GM19463 (cell line): ENCODE data around the gene SUMF1.
"Not testable (repeated sequence)": the region's sequence is repeated elsewhere in the genome, so short reads cannot be mapped to it uniquely, and the experiment has no call there.

Experiments
- ATAC-seq: cut with Tn5 transposase; IDR thresholded peaks from one replicate; pipeline ENCODE4 v1.9.1; 2021; ENCODE audit warnings: mild to moderate bottlenecking, moderate library complexity; ENCODE audit not compliant: unreplicated experiment

The SUMF1 gene

DNA sequence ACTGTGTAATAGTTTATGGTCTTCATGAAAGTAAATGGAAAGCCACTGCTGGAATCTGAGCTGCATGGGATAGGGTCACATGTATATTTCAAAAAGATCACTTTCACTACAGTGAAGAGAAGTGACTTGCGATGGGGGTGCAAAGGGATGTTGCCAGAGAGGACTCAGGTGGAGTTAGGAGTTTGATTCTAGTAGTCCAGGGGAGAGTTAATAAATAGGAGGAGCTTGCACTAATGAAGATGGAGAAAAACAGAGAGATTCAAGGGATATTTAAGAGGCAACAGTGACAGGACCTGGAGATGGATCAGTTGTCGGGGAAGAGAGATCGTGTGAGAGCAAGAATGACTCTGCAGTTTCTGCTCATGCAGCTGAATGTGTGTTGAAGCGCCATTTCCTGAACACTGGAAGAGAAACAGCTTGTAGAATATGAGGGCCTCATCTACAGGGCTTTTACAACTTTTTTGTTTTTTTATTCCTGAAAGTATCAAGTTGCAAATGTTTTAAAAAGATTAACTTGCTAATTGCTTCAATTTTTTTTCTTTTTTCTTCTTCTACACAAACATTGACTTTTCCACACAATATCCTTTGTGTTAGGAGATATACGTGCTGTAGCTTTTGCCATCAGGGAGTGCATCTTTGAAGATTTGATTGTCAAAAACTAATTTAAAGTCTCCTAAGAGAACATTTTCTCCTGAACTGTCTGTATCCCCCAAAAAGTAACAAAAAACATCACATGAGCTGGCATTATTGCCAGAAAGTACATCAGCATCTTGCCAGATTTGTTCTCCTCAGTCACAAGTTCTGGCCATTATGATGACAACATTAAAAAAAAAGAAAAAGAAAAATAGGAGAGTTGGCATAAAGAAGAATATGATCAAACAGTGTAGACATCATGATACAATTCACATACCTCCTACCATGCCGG, 126.4 kb downstream of the SUMF1 start:
- ATAC-seq = no peak

DNA sequence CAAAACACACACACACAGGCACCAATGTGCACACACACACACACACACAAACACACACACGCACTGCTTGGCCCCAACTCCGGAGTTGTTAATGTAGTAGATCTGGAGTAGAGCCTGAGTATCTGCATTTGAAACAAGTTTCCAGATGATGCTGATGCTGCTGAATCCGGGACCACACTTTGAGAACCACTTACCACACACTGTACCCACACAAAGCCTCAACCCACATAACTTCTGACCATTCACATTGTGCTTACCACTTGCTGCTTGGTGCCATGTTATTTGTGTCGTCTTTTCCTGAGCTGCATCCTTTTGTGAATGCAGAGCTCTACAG, 127.0 kb downstream of the SUMF1 start:
- no peak for ATAC-seq

DNA sequence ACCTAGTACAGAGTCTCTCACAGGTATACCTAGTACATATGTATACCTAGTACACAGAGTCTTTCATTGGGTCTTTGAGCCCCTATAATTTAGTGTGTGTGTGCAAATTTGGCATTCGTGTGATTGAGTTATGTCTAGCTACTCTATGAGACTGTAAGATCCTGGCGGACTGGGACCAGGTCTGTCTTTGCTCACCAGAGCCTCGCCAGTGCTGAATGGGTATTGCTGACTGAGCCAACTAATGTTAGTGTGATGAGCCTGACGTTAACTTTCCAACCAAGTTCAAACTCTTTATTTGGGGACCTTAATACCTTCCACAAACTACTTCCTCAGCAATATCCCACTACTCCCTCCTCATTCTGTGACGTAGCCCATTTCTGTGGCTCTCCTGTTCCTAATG, 128.3 kb downstream of the SUMF1 start:
- ATAC-seq = no peak

DNA sequence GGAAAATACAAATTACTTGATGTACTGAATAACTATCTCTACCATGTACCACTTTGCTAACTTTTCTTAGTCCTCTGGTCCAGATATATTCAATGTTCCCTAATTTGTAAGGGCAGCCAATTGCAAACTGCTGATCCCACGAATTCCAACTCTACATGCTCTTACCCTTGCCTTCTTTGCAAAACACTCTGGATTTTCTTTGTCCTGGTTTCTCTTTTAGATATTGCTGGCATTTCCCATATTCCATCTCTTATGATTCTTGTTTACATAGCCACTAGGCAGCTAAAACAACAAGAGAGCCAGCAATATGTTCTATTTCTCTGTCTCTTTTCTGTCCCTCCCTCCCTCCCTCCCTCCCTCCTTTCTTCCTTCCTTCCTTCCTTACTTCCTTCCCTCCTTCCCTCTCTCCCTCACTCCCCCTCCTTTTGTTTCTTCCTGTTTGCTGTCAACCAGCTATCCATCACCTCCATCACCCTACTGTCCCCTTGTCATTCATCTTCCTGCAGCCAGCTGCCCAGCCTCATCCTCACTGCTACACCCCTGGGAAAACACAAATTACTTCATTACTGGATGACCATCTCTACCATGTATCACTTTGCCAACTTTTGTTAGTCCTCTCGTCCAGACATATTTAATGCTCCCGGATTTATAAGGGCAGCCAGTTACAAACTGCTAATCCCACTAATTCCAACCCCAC, 130.1 kb downstream of the SUMF1 start:
- ATAC-seq = no peak

DNA sequence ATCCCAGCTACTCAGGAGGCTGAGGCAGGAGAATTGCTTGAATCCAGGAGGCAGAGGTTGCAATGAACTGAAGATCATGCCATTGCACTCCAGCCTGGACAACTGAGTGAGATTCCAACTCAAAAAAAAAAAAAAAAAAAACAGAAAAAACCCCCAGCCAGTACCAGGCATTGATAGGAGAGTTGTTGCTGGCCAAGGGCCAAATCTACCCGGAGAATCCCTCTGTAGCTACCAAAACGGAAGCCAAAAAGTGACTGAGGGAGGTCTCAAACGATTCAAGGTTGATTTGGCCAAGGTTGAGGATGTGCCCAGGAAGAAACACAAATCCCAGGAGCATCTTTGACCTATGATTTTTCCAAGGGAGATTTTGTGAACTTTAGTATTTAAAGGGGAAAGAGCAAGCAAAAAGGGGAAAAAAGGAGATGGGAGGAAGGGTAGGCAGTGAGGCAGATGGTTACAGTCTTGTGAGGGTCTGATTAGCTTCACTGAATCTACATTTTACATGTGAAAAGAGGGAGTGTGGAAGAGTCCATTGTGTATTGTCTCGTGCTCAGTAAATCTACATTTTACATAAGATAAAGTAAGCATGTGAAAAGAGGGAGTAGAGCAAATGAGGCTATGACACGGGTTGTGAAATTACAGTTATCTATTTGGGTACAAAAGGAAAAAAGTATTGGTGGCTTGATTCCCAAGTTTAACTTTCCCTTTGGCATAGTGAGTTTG, 131.1 kb downstream of the SUMF1 start:
- ATAC-seq = no peak

DNA sequence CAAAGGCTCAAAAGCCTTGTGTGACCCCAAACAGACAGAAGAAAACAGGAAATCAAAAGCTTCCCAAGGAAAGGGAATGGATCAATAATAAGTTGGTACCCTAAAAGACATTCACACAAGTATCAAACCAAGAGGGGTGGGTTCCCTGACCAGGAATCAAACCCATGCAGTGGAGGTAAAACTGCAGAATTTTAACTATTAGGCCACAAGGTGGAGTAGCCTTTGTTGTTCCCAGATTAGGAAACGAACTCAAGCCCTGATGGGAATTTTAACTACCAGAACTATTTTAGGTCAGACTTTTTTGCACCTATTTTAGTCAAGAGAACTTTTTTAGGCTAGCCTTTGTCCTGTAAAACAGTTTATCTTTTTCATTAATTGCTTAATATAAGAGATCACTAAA, 132.5 kb downstream of the SUMF1 start:
- ATAC-seq = no peak

DNA sequence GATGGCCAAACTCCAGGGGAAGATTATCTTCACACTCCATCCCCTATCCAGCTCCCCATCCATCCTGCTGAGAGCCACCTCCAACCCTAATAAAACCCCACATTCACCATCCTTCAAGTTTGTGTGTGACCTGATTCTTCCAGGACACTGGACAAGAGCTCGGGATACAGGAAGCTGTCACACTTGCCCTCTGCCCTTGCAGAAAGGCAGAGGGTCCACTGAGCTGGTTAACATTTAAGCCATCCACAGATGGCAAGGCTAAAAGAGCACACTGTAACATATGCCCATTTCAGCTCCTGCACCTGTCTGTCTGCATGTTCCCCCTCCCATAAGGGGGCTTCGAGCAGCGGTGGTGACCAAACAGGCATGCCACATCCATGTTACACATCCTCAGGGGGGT, 134.1 kb downstream of the SUMF1 start:
- ATAC-seq = no peak

DNA sequence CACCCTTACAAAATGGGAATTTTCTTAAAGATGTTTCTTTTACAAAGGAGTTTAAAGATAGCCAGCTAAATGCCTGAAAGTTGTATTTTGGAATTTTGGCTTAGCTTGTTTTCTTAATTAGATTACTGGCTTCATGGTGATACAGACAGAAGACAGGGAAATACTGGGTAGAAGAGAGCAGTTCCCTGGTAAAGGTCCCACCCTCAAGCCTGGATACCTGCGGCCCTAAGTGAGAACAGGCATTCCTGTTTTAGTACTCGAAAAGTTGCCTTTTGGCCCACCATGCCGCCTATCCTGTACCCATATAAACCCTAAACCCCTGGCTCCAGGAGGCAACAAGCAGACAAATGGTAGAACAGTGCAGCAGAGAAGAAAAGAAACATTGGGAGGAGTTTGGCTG, 134.5 kb downstream of the SUMF1 start:
- ATAC-seq = no peak

DNA sequence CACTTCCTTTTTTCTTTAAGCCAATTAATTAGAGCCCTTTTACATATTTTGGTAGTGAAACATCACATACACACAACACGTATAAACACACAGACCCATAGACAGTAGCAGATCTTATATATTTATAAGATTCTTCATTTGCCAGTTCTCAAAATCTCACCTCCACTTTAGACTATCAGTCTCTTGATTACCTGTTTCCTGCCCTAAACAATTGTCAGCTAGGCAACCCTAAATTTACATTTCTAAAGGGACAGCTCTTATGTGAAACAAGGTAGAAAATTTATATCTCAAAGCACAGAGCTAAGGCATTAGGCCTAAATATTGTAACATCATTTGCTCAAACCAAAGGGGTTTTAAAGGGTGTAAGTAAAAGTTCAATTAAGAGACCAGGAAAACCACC, 135.0 kb downstream of the SUMF1 start:
- ATAC-seq = no peak

DNA sequence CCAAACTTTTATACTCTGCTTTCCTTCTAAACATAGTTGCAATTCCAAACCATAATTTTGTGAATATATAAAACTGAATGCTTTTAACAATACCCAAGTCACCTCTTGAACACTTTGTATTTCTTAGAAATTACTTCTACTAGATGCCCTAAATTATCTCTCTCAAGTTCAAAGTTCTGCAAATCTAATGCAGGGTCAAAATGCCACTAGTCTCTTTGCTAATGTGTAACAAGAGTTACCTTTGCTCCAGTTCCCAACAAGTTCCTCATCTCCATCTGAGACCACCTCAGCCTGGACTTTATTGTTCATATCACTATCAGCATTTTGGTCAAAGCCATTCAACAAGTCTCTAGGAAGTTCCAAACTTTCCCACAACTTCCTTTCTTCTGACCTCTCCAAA, 137.3 kb downstream of the SUMF1 start:
- ATAC-seq = not testable (repeated sequence)

DNA sequence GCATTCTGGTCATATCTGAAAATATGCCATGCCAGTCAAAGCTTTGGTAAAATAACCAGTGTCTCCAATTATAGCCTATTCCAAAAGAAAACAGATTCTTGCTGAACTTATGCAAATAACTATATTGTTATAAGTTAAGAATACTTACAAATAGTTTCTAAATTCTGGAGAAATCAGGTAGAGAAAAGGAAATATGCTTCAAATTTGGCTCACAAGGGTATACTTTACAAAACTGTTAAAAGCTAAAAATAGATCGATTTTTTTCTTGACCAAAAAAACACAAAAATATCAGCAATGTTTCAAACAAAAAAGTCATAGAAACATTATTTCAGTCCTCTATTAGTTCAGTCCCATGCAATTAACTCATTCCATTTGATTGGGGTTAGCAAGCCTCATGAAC, 140.2 kb downstream of the SUMF1 start:
- no peak for ATAC-seq

DNA sequence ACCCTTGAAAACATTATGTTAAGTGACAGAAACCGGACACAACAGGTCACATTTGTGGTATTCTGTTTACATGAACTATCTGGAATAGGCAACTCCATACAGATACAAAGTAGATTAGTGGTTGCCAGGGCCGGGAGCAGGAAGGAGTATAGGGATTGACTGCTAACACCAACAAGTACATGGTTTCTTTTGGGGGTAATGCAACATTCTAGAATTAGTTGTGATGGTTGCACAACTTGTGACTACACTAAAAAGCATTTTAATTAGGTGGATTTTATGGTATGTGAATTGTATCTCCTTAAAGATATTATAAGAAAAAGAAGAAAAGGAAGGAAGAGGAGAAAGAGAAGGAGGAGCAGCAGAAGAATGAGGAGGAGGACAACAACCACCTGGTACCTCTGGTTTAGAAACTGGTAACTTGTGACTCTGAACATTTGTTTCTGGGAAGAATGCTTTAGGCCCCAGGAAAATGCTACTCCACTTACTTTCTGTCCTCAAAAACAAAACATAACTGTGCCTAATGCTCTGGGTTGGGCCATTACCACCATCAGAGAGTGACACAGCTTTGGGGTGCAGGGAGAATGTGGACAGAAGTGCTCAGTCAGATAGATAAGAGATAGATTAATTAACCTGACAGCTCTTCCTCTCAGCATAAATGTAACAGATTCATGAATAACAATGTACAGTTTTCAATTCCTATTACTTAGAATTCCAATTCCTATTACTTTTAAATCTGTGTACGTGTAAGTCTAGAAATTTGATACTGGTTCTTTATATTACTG, 143.6 kb downstream of the SUMF1 start:
- ATAC-seq = no peak

DNA sequence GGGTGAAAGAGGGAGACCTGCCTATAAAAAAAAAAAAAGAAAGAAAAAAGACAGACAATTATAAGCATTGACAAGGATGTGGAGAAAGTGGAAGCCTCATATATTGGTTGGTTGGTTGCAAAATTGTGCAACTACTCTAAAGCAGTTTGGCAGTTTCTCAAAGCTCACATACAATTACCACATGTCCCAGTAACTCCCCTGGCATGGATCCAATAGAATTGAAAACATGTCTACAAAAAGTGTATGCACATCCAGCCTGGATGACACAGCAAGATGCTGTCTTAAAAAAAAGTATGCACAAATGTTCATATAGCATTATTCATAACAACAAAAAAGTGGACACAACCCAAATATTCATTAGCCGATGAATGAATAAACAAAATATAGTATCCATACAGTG, 144.4 kb downstream of the SUMF1 start:
- ATAC-seq = no peak

DNA sequence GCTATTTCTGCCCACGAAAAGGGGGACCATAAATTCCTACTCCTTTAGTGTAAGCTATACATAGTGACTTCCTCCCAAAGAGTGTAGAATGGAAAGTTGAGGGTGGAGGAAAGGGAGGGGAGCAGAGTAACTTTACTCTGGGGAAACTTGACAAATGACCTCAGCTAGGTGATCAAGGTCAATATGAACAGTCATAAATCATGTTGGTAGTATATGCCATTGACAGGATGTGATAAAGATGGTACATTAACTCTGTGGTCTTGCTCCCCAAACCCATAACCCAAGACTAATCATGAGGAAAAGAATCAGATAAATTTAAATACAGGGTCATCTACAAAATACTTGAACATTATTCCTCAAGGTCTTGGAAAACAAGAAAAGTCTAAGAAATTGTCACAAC, 145.3 kb downstream of the SUMF1 start:
- ATAC-seq = no peak

DNA sequence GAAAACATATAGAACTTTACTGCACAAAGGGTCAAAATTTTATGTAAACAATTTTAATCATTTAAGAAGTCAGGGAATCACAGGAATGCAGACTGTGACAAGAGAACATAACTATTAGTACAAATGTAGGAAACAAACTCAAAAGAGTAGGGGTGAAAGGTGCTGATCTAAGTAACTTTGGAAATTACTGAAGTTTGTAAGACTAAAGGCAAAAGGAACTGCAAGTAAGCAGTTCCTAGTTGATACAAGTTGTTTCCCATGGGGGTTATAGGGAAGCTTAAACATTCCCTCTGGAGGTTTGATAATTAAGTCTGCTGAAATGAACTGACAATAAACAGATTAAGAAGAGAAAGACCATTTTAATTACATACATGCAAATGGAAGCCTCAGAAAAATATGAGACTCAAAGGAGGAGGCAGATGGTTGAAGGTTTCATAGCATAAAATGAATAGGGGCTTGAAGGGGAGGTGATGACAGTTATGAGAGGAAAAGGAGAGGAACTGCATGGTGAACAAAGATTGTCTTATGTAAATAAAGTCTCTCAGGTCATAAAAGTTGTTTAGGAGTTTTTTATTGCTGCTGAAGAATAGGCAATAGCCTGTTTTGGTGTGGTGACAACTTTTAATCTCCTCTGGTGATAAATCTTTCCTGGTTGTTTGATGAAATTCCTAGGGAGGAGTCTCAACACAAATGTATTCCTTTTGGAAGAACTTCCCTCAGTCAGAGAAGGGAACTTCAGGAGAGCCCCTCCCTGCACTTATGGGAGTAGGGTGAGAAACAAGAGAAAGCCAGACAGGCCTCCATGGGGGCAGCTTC, 146.8 kb downstream of the SUMF1 start:
- ATAC-seq = no peak

DNA sequence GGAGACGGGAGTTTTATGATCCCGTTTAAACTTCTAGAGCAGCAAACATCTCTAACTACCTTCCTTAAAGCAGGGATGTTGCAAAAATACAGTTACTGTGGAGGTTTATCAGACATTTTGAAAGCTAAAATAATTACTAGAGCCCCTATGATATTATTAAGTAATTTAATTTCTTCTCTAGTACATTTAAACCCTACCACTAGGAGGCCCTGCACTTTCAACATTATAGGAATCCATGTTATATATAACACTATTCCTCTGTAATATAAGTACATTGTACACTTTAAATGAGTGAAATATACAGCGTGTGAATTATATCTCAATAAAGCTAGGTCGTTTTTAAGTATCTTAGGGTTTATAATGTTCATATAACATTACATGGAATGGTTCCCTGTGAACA, 152.4 kb downstream of the SUMF1 start:
- ATAC-seq = no peak

DNA sequence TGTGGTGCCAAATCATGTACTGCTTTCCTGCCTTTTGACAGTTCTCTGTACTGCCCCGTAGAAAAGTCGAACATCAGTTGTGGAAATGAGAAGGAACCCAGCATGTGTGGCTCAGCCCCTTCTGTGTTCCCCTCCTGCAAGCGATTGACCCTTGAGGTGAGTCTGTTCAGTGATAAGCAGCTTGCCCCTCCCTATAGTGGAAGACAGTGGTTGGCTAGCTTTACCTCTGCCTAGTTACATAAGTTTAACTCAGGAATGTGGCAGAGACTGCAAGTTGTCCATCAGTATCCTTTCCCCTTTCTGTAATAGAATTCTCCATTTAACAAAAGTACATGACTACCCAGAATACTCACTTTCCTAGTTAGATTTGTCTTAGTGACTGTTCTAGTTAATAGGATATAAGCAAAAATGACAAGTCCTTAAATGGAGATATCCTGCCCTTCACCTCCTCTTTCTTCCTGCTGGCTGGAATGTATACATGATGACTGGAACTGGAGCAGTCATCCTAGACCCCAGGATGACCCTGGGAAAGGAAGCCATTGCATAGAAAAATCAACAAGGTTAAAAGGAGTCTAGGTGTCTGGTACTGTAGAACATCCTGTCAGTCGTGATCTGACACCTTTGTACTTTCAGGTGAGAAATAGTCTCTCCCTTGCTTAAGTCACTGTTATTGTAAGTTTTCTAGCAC, 153.3 kb downstream of the SUMF1 start:
- ATAC-seq = no peak

DNA sequence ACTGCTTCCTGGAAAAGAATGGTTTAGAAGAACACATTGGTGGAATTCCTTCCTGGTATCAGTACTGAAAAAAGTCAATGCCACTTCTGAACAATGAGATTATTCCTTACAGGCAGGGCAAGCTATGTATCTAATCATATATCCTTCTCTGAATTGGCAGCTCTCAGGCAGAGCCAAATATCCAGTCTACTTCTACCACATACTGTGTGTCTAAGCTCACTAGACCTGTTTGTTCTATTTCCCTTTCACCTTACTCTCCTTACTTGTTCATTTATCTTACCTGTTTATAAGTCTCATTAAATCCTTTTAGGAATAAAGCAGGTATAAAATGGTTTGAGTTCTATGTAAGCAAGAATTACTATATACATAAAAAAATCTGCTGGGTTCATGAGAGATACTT, 155.6 kb downstream of the SUMF1 start:
- no peak for ATAC-seq
